HepG2 (cell line): ENCODE data around the gene NLGN2. TPM values are rescaled to one million over a fixed set of nuclear protein-coding genes. Genes with fewer than 3 reads are reported as not detected.

ENCODE experiments used
- ATAC-seq: fragments of 200-7000 bp; cut with Tn5 transposase; 3 replicates; pipeline ENCODE4 v1.9.1; 2020; ENCODE audit warnings: mild to moderate bottlenecking, moderate library complexity
- BruUV-seq: library from RNA; stranded (reverse); fragments of 400-500 nt; replicated peaks from 2 replicates; lab custom pipeline; 2021; lab: Mats Ljungman, UMichigan
- CTCF ChIA-PET: fragments of 300-600 bp; formaldehyde crosslinking; extraction: SDS; loops from one replicate; lab custom pipeline; 2021; ENCODE audit warnings: low total read pairs, inconsistent platforms, low intra/inter-chr PET ratio; lab: Yijun Ruan, JAX
- POLR2A ChIA-PET: fragments of 350-600 bp; sonication (Branson Sonifier 250); formaldehyde crosslinking; loops from one replicate; lab custom pipeline; 2020; ENCODE audit warnings: antibody characterized with exemption, inconsistent platforms; lab: Yijun Ruan, JAX
- DNase-seq: peaks from one replicate; pipeline ENCODE4 v3.0.0-alpha.2; 2015; ENCODE audit warnings: low spot score
- FAIRE-seq: peaks from 3 replicates; lab custom pipeline; 2011; peaks lifted over from hg19 to GRCh38; lab: Jason Lieb, UNC
- H2AFZ ChIP-seq: one replicate; pipeline ENCODE4 v1.6.1; 2011; ENCODE audit warnings: low read length, inconsistent platforms
- H3K27ac ChIP-seq: fragments of 300-600 bp; 3 replicates; pipeline ENCODE4 v1.8.0; 2011; ENCODE audit warnings: mixed run types, mild to moderate bottlenecking, mixed read lengths, low read length, inconsistent platforms; ENCODE audit not compliant: insufficient read depth; ENCODE audit errors: extremely low read length
- H3K27me3 ChIP-seq, 2 experiments: fragments of 200-600 bp in 1 of 2; 2 replicates in 1 of 2; 3 replicates in 1 of 2; pipeline versions ENCODE4 v1.6.0 to v1.8.0; 2011; ENCODE audit warnings: low read length in 2 of 2, mild to moderate bottlenecking in 2 of 2, moderate library complexity in 2 of 2, inconsistent platforms in 1 of 2; ENCODE audit not compliant: insufficient read depth in 2 of 2, control insufficient read depth in 1 of 2
- H3K36me3 ChIP-seq, 2 experiments: fragments of 200-600 bp in 1 of 2; replicated peaks in 1 of 2; 2 replicates in 1 of 2; 3 replicates in 1 of 2; pipeline versions ENCODE4 v1.5.1 to v1.8.0; 2011; ENCODE audit warnings: low read length in 2 of 2, inconsistent platforms in 1 of 2; ENCODE audit not compliant: insufficient read depth in 2 of 2, control insufficient read depth in 1 of 2
- H3K4me1 ChIP-seq: 2 replicates; pipeline ENCODE4 v1.5.1; 2012; ENCODE audit warnings: low read length, inconsistent platforms; ENCODE audit not compliant: insufficient read depth
- H3K4me2 ChIP-seq: 2 replicates; pipeline ENCODE4 v1.6.0; 2011; ENCODE audit warnings: low read depth, low read length, inconsistent platforms
- H3K4me3 ChIP-seq, 3 experiments: fragments of 200-600 bp in 1 of 3; sonication (generic), shearing (Covaris generic) in 1 of 3; replicated peaks in 1 of 3; 2 replicates each; pipeline ENCODE4 v1.5.1; 2011 to 2016; ENCODE audit warnings: low read length in 3 of 3, inconsistent platforms in 2 of 3, low read depth in 2 of 3, mild to moderate bottlenecking in 2 of 3, control low read depth in 1 of 3, mixed read lengths in 1 of 3; ENCODE audit not compliant: insufficient read depth in 1 of 3
- H3K79me2 ChIP-seq: one replicate; pipeline ENCODE4 v1.6.1; 2011; ENCODE audit warnings: low read length, inconsistent platforms; ENCODE audit not compliant: insufficient read depth
- H3K9ac ChIP-seq: 2 replicates; pipeline ENCODE4 v1.6.0; 2011; ENCODE audit warnings: mild to moderate bottlenecking, low read depth, low read length, inconsistent platforms; ENCODE audit not compliant: insufficient read depth
- H3K9me3 ChIP-seq: 2 replicates; pipeline ENCODE4 v1.5.1; 2012; ENCODE audit warnings: mild to moderate bottlenecking, low read length
- H4K20me1 ChIP-seq: 2 replicates; pipeline ENCODE4 v1.6.0; 2011; ENCODE audit warnings: inconsistent platforms, mild to moderate bottlenecking, low read length, moderate library complexity; ENCODE audit not compliant: insufficient read depth
- ATF7 ChIP-seq, 2 experiments: fragments of 450-650 bp in 1 of 2; sonication (generic) in 1 of 2; formaldehyde crosslinking in 1 of 2; IDR thresholded peaks; 2 replicates each; pipeline versions ENCODE4 v1.4.0 to v1.6.1; 2016 to 2020; ENCODE audit warnings: antibody characterized with exemption in 1 of 2, mild to moderate bottlenecking in 1 of 2, missing genetic modification reagents in 1 of 2
- CAMTA2 ChIP-seq: sonication (generic); formaldehyde crosslinking; IDR thresholded peaks from 2 replicates; pipeline ENCODE4 v1.4.0; 2020; ENCODE audit warnings: mild to moderate bottlenecking, missing genetic modification reagents, borderline replicate concordance
- ELF1 ChIP-seq: sonication (generic); formaldehyde crosslinking; IDR thresholded peaks from 2 replicates; pipeline ENCODE4 v1.4.0; 2020; ENCODE audit warnings: missing genetic modification reagents
- HNRNPK ChIP-seq: fragments of 200-400 bp; formaldehyde crosslinking; IDR thresholded peaks from 2 replicates; pipeline ENCODE4 v1.6.1; 2018; ENCODE audit warnings: low read length, low read depth, moderate library complexity, mild to moderate bottlenecking; ENCODE audit not compliant: poor library complexity, severe bottlenecking
- KMT2A ChIP-seq: sonication (generic); formaldehyde crosslinking; IDR thresholded peaks from 2 replicates; pipeline ENCODE4 v1.4.0; 2020; ENCODE audit warnings: missing genetic modification reagents
- MAFF ChIP-seq: IDR thresholded peaks from 2 replicates; pipeline ENCODE4 v1.6.1; 2011; ENCODE audit warnings: low read depth, low read length, improper control_type of control experiment
- PHB2 ChIP-seq: fragments of 450-650 bp; IDR thresholded peaks from 2 replicates; pipeline ENCODE4 v1.6.1; 2018; ENCODE audit not compliant: partially characterized antibody
- POLR2AphosphoS2 ChIP-seq: IDR thresholded peaks from 2 replicates; pipeline ENCODE4 v1.6.1; 2011; ENCODE audit warnings: low read depth, low read length, improper control_type of control experiment
- PRMT3 ChIP-seq: sonication (generic); formaldehyde crosslinking; IDR thresholded peaks from 2 replicates; pipeline ENCODE4 v1.8.1; 2022; ENCODE audit warnings: low read depth, mild to moderate bottlenecking, moderate library complexity, missing genetic modification reagents, borderline replicate concordance
- ZNF383 ChIP-seq: sonication (generic); formaldehyde crosslinking; IDR thresholded peaks from 2 replicates; pipeline ENCODE4 v1.4.0; 2020; ENCODE audit warnings: missing genetic modification reagents, mild to moderate bottlenecking, borderline replicate concordance
- ZNF432 ChIP-seq: sonication (generic); formaldehyde crosslinking; IDR thresholded peaks from 2 replicates; pipeline ENCODE4 v1.5.0; 2020; ENCODE audit warnings: missing genetic modification reagents, mild to moderate bottlenecking, borderline replicate concordance
- ZNF460 ChIP-seq: sonication (generic); formaldehyde crosslinking; IDR thresholded peaks from 2 replicates; pipeline ENCODE4 v1.5.1; 2020; ENCODE audit warnings: missing genetic modification reagents, mild to moderate bottlenecking, borderline replicate concordance
- ZNF816 ChIP-seq: sonication (generic); formaldehyde crosslinking; IDR thresholded peaks from 2 replicates; pipeline ENCODE4 v1.8.0; 2022; ENCODE audit warnings: missing genetic modification reagents, mild to moderate bottlenecking, borderline replicate concordance
- WGBS: methylation state at CpG from one replicate; pipeline ENCODE4 v1.1.6; 2017; ENCODE audit warnings: low lambda C conversion rate; 5-methylcytosine and 5-hydroxymethylcytosine counted together
- in situ Hi-C: cut with HindIII; loops from 2 replicates; pipeline ENCODE4 v1.10.0; 2017; ENCODE audit warnings: low pct_unique_long_range_greater_than_20kb; ENCODE audit not compliant: extremely low pct_ligation_motif_present
- intact Hi-C: fragments of 100-400 bp; cut with micrococcal nuclease; formaldehyde crosslinking; loops from one replicate; pipeline ENCODE4 v1.10.0; 2022; ENCODE audit not compliant: unreplicated experiment
- polyA plus RNA-seq, 8 experiments: library from polyadenylated mRNA; depleted of rRNA in 3 of 8; stranded (reverse) in 7 of 8; unstranded in 1 of 8; fragments of >200 nt; fragmentation: Illumina TruSeq in 4 of 8; extraction: Trizol in 4 of 8; gene quantifications; 2 replicates each; pipeline versions ENCODE4 v1.2.1 to v1.2.3, GENCODE V29; 2011 to 2016; ENCODE audit warnings: low read depth in 4 of 8, missing spikeins in 1 of 8, mixed read lengths in 1 of 8; ENCODE audit not compliant: insufficient read depth in 1 of 8
- total RNA-seq, 5 experiments: library from RNA; depleted of rRNA; stranded (reverse); fragments of >200 nt; fragmentation: Illumina TruSeq; extraction: Trizol; gene quantifications; 2 replicates each; pipeline ENCODE4 v1.2.3, GENCODE V29; 2016; ENCODE audit warnings: low read depth in 1 of 5
- TF ChIP-seq, protein P1 (sequence below): sonication (generic); formaldehyde crosslinking; IDR thresholded peaks from 2 replicates; pipeline ENCODE4 v1.4.0; 2020; ENCODE audit warnings: missing genetic modification reagents, borderline replicate concordance
- TF ChIP-seq, protein P2 (sequence below): IDR thresholded peaks from 2 replicates; pipeline ENCODE4 v1.6.1; 2018; ENCODE audit warnings: missing genetic modification reagents, mild to moderate bottlenecking, missing compliant biosample characterization
- TF ChIP-seq, protein P3 (sequence below): sonication (generic); formaldehyde crosslinking; IDR thresholded peaks from 2 replicates; pipeline ENCODE4 v1.5.0; 2020; ENCODE audit warnings: missing genetic modification reagents

The NLGN2 gene
- total and polyA plus RNA-seq, 2 of the 13 experiments (the other 11 are each of a cell fraction or from before 2014, with no cell fraction given) = 1.9 to 11.0 TPM

DNA sequence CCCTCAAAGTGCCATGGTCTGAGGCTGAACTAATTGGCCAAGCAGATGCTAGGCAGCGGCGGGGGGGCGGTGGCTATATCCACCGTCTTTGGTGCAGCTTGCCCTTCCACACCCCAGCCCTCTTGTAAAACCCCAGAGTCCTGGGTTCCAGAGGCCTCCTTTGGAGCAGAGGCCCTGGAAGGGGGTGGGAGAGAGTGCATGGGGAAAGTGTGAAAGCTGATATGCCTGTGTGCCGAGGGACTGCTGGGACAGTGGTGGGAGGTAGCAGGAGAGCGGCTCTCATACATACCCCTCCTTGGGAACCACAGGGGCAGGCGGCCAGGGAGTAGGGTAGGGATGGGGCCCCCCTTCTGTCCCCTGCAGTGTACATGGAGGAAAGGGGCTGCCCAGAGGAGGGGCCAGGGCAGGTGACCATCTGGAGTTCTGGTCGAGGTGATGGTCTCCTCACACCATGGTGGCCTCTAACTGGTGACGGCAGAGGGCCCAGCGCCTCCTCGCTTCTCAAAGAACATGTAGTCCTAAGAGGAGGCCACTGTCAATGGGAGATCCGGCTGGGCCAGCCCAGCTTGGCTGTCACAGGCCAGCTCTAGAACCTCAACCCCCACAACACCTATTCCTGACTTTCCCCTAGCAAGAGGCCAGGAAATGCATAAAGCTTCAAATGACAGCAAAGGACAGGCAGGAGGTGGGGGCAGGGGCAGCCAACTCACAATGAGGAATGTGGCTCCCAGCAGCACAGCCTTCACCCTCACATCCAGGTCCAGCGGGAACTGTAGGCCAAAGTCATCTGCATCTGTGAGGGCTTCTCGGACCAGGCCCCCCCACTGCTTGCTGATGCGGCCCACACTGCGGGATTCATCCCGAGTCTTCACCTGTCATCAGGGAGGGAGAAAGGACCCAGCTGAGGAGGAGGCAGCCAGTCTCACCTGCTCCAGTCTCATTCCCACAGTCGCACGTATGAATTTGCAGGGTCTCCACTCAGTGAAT, 17.4 kb upstream of the NLGN2 start:
- no peak overlapping the region for H2AFZ ChIP-seq
- CTCF ChIA-PET = no interaction called here
- DNase-seq (no peak), ATAC-seq (no peak), FAIRE-seq (no peak)
- H3K4me2 ChIP-seq = no peak overlapping the region
- H3K27me3 ChIP-seq = no peaks in the 10 kb centered on the region
- H3K4me3 ChIP-seq = no peak overlapping the region
- H3K36me3 ChIP-seq = peaks cover 0 to 2% of the 10 kb centered on the region in 2 experiments; a peak in 2 of 5 replicates
- BruUV-seq = no TSS peak
- H3K9me3 ChIP-seq = no peaks in the 10 kb centered on the region
- no peak overlapping the region for H3K9ac ChIP-seq
- no peaks in the 10 kb centered on the region for H3K79me2 ChIP-seq
- H3K27ac ChIP-seq = no peak overlapping the region
- peaks cover 13% of the 10 kb centered on the region for H3K4me1 ChIP-seq
- no peaks in the 10 kb centered on the region for H4K20me1 ChIP-seq
- in situ Hi-C loops = no loop called here
- intact Hi-C loops = no loop called here
- POLR2A ChIA-PET = interaction anchor here (2.4 kb wide), 1 partner anchor 13 kb away, joined by 12 read pairs; the partner anchor contains the start of gene TMEM256
- WGBS = 88% methylated on average over 14 of the region's 19 CpGs
- TF ChIP-seq ZNF460 = no peak
- no peak for TF ChIP-seq ZNF816 (CRISPR knock-in tag)
- TF ChIP-seq ELF1 (CRISPR knock-in tag) = no peak
- TF ChIP-seq PHB2 = no peak
- TF ChIP-seq ZNF383 (CRISPR knock-in tag) = no peak
- TF ChIP-seq CAMTA2 (CRISPR knock-in tag) = no peak
- TF ChIP-seq ZNF432 (CRISPR knock-in tag) = no peak
- no peak for TF ChIP-seq PRMT3 (CRISPR knock-in tag)
- TF ChIP-seq HNRNPK = no peak
- TF ChIP-seq, protein P1, sequence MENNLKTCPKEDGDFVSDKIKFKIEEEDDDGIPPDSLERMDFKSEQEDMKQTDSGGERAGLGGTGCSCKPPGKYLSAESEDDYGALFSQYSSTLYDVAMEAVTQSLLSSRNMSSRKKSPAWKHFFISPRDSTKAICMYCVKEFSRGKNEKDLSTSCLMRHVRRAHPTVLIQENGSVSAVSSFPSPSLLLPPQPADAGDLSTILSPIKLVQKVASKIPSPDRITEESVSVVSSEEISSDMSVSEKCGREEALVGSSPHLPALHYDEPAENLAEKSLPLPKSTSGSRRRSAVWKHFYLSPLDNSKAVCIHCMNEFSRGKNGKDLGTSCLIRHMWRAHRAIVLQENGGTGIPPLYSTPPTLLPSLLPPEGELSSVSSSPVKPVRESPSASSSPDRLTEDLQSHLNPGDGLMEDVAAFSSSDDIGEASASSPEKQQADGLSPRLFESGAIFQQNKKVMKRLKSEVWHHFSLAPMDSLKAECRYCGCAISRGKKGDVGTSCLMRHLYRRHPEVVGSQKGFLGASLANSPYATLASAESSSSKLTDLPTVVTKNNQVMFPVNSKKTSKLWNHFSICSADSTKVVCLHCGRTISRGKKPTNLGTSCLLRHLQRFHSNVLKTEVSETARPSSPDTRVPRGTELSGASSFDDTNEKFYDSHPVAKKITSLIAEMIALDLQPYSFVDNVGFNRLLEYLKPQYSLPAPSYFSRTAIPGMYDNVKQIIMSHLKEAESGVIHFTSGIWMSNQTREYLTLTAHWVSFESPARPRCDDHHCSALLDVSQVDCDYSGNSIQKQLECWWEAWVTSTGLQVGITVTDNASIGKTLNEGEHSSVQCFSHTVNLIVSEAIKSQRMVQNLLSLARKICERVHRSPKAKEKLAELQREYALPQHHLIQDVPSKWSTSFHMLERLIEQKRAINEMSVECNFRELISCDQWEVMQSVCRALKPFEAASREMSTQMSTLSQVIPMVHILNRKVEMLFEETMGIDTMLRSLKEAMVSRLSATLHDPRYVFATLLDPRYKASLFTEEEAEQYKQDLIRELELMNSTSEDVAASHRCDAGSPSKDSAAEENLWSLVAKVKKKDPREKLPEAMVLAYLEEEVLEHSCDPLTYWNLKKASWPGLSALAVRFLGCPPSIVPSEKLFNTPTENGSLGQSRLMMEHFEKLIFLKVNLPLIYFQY = no peak
- TF ChIP-seq, protein P2, sequence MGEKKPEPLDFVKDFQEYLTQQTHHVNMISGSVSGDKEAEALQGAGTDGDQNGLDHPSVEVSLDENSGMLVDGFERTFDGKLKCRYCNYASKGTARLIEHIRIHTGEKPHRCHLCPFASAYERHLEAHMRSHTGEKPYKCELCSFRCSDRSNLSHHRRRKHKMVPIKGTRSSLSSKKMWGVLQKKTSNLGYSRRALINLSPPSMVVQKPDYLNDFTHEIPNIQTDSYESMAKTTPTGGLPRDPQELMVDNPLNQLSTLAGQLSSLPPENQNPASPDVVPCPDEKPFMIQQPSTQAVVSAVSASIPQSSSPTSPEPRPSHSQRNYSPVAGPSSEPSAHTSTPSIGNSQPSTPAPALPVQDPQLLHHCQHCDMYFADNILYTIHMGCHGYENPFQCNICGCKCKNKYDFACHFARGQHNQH (CRISPR knock-in tag) = no peak
- TF ChIP-seq KMT2A = no peak
- TF ChIP-seq MAFF = no peak
- no peak for TF ChIP-seq POLR2AphosphoS2
- TF ChIP-seq, protein P3, sequence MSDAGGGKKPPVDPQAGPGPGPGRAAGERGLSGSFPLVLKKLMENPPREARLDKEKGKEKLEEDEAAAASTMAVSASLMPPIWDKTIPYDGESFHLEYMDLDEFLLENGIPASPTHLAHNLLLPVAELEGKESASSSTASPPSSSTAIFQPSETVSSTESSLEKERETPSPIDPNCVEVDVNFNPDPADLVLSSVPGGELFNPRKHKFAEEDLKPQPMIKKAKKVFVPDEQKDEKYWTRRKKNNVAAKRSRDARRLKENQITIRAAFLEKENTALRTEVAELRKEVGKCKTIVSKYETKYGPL (CRISPR knock-in tag) = no peak
- no peak for TF ChIP-seq ATF7 (IDR thresholded peaks at IDR 0.05)
- TF ChIP-seq ATF7 (CRISPR knock-in tag; IDR thresholded peaks at IDR 0.05) = no peak
